GM18867 (cell line): ENCODE results near the gene AGO3.
"Not testable (repeated sequence)": the region's sequence is repeated elsewhere in the genome, so short reads cannot be mapped to it uniquely, and the experiment has no call there.

Source experiments
- ATAC-seq: cut with Tn5 transposase; IDR thresholded peaks from one replicate; pipeline ENCODE4 v1.9.1; 2021; ENCODE audit warnings: mild to moderate bottlenecking, moderate library complexity; ENCODE audit not compliant: unreplicated experiment

The AGO3 gene

GRCh38 chr1:35924838-35925237 lies 6.1 kb upstream of the AGO3 start:
- no peak for ATAC-seq

DNA sequence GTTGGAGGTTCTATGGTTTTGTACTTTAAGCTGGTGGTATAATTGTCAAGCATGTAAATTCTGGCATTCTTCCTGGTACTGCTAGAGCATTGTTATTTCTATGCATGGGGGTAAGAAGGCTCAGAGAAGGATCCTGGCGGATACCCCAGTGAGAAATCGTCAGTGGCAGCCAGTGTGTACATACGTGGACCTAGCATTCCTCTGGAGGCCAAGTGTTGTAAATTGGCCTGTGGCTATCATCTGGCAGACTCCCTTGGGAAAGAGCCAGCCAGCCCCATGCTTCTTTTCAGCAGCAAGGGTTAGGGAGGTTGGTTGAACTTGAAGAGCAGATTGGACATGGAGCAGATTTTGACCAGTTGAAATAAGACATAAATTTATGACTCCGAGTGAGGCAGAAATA lies 5.2 kb upstream of the AGO3 start:
- no peak for ATAC-seq

- ATAC-seq: no peak
These were observed 3.4 kb upstream of the AGO3 start for GRCh38 chr1:35927472-35927871.

GRCh38 chr1:35929730-35930592 lies 944 bp upstream of the AGO3 start:
- no peak for ATAC-seq

DNA sequence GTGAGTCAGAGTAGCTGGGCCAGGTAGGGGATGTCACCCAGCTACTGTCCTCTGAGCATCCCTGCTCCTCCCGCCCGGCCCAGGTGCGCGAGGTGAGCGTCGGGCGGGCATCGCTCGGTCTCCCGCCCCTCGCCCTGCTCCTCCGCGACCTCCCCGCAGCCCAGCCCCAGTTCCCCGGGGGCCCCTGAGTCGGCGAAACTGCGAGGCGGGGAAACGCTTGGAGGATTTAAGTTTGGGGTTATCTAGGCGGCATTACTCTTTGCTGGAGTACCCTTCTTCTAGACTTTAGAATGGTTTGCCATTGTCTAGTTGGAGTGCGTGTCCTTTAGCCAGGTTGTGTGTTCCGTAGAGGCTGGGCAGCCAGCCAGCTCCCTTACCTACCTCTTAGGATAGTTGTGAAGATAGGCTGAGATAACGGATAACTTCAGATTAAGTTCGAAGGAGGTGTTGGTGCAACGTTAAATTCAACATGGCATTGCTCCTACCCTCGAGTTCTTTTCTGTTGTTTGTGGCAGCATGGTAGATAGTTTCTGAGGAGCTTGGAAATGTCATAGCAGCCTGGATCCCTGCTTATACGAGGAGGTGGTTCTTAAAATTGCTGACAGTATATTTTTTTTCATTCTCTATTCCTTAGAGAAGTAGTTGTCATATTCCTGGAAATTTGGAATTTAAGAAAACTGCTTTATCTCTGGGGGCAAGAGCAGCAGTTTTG lies 697 bp downstream of the AGO3 start:
- peak; percentile 22 for ATAC-seq

- no peak for ATAC-seq
These were observed 1.3 kb downstream of the AGO3 start for GRCh38 chr1:35932158-35932636.

DNA sequence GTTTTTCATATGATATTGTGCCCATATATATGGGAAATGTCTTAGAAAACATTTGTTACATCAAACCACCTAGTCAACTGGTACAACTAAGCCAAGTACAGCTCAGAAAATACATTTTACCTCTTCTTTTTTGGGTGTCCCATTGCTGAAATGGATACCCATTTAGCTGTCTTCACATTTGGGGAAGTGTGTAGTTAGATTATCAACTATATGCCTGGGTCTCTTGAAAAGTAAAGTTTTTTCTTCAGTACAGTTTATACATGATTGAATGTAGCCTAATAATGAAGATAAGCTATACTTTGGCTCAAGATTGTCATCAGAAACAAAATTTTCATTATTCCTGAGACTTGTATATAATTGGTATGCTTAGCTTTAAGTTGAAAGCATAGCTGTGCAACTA lies 2.0 kb downstream of the AGO3 start:
- no peak for ATAC-seq

DNA sequence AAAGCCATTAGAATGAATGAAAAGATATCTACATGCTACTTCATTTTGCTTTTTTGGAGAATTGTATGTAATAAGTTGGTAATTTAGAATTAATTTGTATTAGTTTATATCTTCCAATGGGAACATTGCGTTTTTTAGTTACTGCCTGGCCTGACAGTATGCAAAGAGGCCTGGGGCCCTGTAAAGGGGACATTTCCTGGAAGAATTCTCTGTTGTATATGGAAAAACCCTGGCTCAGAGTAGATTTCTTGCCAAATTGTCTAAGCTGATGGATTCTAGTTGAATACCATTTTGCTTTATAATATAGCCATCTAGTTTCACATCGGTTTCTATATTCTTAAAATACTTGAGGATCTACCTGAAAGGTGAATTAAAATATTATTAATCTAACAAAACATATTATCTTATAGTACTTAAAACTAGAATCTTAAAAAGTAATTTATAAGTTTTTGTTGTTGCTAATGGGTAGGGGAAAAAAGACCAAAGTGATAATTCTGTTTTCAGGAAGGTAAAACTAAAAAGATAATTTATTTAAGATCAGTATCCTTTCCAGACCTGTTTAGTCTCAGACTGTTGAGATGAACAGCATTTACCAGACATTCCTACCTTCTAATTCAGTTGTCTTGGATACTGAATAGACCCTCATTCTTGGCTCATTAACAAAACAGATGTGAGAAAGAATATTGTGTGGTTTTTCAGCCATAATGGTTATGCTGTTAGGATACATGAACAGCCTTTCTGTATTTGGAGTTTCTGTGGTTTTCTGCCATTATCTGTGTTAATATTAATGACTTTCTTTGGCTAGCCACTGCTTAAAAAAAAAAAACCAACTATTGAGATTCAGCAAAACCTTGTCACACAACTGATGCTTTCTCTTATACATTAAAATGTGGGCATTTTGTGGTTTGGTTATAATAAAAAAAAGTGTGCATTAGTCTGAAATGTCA lies 4.8 kb downstream of the AGO3 start:
- no peak for ATAC-seq

DNA sequence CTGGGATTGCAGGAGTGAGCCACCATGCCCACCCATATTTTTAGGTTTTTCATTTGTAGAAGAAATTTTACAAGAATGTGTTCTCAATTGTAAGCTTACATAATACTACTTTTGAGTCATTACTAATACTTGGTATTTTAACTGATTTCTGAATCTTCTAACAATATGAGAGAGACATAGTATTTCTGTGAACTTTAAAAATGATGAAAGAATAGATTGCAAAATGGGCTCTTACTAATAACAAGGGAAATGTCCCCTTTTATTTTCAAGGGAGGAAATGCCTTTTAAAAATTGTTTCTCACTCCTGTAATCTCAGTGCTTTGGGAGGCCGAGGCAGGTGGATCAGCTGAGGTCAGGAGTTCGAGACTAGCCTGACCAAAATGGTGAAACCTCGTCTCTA lies 5.9 kb downstream of the AGO3 start:
- no peak for ATAC-seq

GRCh38 chr1:35939484-35939883 lies 8.6 kb downstream of the AGO3 start:
- no peak for ATAC-seq

DNA sequence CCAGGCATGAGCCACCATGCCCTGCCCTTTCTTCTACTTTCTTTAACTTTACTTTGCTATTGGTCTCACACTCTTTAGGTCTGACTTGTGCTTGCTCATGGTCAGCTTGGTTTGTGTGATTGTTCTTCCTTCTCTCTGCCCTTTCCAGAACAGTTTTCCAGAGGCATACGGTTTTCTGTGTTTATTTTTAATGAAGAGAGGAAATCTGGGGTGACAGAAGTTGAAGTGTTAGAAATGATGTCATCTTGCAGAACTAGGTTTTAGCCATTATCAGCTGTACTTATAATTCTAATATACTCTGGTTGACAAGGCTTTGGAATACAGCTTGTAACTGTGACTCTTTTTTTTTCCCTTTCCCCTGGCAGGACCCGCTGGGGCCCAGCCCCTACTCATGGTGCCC lies 14.4 kb downstream of the AGO3 start:
- no peak for ATAC-seq

DNA sequence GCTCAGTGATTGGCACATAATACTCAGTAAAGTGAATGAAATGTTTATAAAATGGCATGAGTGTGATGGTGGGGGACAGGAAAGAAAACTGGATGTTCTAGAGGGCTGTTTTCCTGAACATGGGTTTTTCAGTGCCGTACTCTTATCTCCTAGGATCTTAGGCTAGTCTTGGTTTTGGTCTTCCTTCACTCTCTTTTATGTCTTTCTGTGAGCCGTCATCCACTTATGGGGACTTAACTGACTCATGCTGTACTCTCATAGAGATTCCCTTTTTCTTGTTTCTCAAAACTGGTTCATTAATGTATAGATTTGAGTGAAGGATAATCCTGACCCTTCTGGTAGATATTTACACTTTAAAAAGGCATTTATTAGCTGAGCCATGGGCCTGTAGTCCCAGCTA lies 16.6 kb downstream of the AGO3 start:
- no peak for ATAC-seq

GRCh38 chr1:35958558-35958957 lies 27.7 kb downstream of the AGO3 start:
- no peak for ATAC-seq

- no peak for ATAC-seq
These were observed 28.4 kb downstream of the AGO3 start for GRCh38 chr1:35959304-35959703.

- ATAC-seq: no peak
These were observed 32.0 kb downstream of the AGO3 start for GRCh38 chr1:35962952-35963351.

- ATAC-seq: not testable (repeated sequence)
These were observed 33.4 kb downstream of the AGO3 start for GRCh38 chr1:35964277-35964676.

DNA sequence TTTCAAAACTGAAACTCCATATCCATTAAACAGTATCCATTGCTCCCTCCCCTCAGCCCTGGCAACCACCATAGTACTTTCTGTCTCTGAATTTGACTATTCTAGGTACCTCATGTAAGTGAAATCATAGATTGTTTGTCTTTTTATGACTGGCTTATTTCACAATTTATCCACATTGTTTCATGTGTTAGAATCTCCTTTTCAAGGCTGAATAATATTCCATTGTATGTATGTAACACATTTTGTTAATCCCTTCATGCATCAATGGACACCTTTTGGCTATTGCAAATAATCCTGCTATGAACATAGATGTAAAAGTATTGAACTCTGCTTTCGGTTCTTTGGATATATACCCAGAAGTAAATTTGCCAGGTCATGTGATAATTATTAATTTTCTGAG lies 37.5 kb downstream of the AGO3 start:
- no peak for ATAC-seq

DNA sequence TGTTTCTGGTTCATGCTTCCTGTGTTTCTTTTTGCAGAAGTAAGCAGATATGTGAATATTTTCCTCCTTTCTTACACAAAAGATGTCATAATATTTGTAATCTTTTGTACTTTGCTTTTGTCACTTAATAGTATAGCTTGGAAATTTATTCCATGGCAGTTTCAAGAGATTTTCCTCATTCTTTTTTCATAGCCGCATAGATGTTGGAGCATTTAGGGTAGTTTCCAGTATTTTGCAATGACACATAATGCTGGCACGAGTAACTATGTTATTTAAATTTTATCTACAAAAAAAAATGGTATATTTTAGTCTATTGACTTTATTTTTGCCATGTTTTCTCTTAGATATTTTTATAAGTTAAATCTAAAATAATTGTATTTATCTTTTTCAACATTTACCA lies 40.7 kb downstream of the AGO3 start:
- no peak for ATAC-seq

DNA sequence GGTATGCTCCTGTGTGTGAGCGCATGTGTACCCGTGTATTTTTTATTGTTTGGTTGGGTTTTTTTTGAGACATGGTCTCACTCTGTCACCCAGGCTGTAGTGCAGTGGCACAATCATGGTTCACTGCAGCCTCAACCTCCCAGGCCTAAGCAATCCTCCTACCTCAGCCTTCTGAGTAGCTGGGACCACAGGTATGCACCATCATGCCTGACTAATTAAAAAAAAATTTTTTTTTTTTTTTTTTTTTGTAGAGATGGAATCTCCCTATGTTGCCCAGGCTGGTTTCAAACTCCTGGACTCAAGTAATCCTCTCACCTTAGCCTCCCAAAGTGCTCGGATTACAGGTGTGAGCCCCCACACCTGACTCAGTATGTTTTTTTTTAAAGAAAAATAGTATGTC lies 41.7 kb downstream of the AGO3 start:
- ATAC-seq: not testable (repeated sequence)

DNA sequence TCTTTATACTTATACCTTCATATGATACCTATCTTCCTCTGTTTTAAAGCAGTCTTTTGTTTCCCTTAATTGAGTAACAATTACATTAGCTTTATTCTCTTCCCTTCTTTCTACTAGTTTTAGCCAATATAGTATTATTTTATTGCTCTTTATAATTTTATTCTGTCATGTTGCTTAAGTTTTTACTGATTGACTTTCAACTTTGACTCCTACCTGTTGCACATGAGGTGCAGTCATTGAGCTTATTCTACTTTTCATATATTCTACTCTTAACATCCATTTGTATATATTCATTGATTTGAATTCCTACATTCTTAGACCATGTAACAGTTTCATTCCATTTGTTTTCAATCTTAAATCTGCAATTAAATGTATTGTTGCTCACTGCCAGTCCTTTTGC lies 49.2 kb downstream of the AGO3 start:
- no peak for ATAC-seq

- no peak for ATAC-seq
These were observed 57.3 kb downstream of the AGO3 start for GRCh38 chr1:35988237-35988636.
